Breast epithelium (tissue), 3 donors: ENCODE data around the gene PCGF5.

Source experiments
- POLR2AphosphoS5 ChIP-seq, 3 donors: sonication (generic); formaldehyde crosslinking; IDR thresholded peaks; one replicate each; pipeline ENCODE4 v1.6.1; 2017; ENCODE audit warnings: antibody characterized with exemption in 3 of 3
- TF ChIP-seq, protein P1 (sequence below), 3 donors: fragments of 450-650 bp; IDR thresholded peaks; one replicate each; pipeline ENCODE4 v1.5.1; 2016 to 2017; ENCODE audit warnings: antibody characterized with exemption in 3 of 3, mild to moderate bottlenecking in 3 of 3, moderate library complexity in 3 of 3

DNA sequence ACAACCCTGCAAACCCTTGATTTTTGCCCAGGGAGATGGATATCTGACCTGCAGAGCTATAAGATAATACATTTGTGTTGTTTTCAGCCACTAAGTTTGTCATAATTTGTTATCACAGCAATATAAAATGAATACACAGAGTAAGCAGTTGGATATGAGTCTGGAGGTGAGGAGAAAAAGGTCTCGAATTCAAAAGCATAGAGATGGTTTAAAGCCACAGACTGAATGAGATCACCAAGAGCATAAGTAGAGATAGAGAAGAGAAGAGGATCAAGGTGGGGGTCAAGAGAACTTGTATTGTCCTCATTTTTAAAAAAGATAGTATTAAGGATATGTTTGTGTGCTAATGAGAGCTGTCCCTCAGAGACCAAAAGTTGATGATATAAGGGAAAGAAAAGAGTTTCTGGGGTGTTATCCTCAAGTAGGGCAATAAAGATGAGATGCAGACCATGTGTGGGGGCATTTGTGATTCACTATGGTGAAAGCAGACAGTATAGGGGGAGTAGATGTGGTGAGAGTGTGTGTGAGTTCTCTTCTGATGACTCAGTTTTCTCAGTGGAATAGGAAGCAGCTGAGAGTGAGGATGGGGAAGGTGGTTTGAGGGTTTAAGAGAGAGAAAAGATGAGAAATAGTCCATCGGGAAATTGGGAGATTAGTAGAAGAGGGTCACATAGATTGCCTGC lies 25.8 kb upstream of the PCGF5 start:
- TF ChIP-seq, protein P1, sequence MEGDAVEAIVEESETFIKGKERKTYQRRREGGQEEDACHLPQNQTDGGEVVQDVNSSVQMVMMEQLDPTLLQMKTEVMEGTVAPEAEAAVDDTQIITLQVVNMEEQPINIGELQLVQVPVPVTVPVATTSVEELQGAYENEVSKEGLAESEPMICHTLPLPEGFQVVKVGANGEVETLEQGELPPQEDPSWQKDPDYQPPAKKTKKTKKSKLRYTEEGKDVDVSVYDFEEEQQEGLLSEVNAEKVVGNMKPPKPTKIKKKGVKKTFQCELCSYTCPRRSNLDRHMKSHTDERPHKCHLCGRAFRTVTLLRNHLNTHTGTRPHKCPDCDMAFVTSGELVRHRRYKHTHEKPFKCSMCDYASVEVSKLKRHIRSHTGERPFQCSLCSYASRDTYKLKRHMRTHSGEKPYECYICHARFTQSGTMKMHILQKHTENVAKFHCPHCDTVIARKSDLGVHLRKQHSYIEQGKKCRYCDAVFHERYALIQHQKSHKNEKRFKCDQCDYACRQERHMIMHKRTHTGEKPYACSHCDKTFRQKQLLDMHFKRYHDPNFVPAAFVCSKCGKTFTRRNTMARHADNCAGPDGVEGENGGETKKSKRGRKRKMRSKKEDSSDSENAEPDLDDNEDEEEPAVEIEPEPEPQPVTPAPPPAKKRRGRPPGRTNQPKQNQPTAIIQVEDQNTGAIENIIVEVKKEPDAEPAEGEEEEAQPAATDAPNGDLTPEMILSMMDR (IDR thresholded peaks at IDR 0.05) = no peak
- TF ChIP-seq POLR2AphosphoS5 (IDR thresholded peaks at IDR 0.05) = no peak
